Measurements from ENCODE around the gene TNS1.

GRCh38 chr2:217751952-217752351 is 250.8 kb downstream of the TNS1 start:
- TF ChIP-seq CTCF (conservative IDR thresholded peaks at IDR 0.05; ENCODE audit: low read depth, low read length) = no peak
- no peak for TF ChIP-seq EZH2 (IDR thresholded peaks at IDR 0.05; ENCODE audit: low read length, unreplicated experiment)
- no peak for TF ChIP-seq EZH2phosphoT487 (IDR thresholded peaks at IDR 0.05; ENCODE audit: borderline replicate concordance, low read length)
